Central memory CD8-positive, alpha-beta T cell (primary cell): ENCODE results near the gene EXOSC7.

ENCODE experiments used
- ATAC-seq: fragments of 150-1000 bp; cut with Tn5 transposase; replicated peaks from 2 replicates; pipeline ENCODE4 v1.10.0; 2022; ENCODE audit warnings: mild to moderate bottlenecking, moderate FRiP score, moderate number of reproducible peaks; ENCODE audit not compliant: poor library complexity, severe bottlenecking; ENCODE audit errors: extremely low read depth
- DNase-seq, 2 donors: peaks; one replicate each; pipeline ENCODE4 v3.0.0; 2021; ENCODE audit warnings: low spot score in 2 of 2
- H3K27ac Mint-ChIP-seq: one replicate; pipeline ENCODE4 v1.8.0; 2022; ENCODE audit warnings: low read depth, mild to moderate bottlenecking, moderate library complexity, mixed read lengths
- H3K27me3 Mint-ChIP-seq: one replicate; pipeline ENCODE4 v1.8.0; 2022; ENCODE audit warnings: mixed read lengths
- H3K36me3 Mint-ChIP-seq: one replicate; pipeline ENCODE4 v1.8.0; 2022; ENCODE audit warnings: mild to moderate bottlenecking, moderate library complexity, mixed read lengths; ENCODE audit not compliant: insufficient read depth
- H3K4me1 Mint-ChIP-seq: one replicate; pipeline ENCODE4 v1.8.0; 2022; ENCODE audit warnings: mixed read lengths
- H3K4me3 Mint-ChIP-seq: one replicate; pipeline ENCODE4 v1.8.0; 2022; ENCODE audit warnings: mild to moderate bottlenecking, moderate library complexity, mixed read lengths
- H3K9me3 Mint-ChIP-seq: one replicate; pipeline ENCODE4 v1.8.0; 2022; ENCODE audit warnings: mixed read lengths

The EXOSC7 gene

GRCh38 chr3:45002720-45003119 is 26.7 kb downstream of the EXOSC7 start:
- H3K27me3 Mint-ChIP-seq, result no peaks in the 10 kb centered on the region
- H3K9me3 Mint-ChIP-seq, result no peaks in the 10 kb centered on the region
- H3K4me1 Mint-ChIP-seq, result peaks cover 20% of the 10 kb centered on the region
- ATAC-seq, result no peak
- DNase-seq, result no peak
- H3K4me3 Mint-ChIP-seq, result no peak overlapping the region
- H3K36me3 Mint-ChIP-seq, result peaks cover 39% of the 10 kb centered on the region
- no peak overlapping the region for H3K27ac Mint-ChIP-seq

GRCh38 chr3:45003406-45003805 is 27.4 kb downstream of the EXOSC7 start:
- no peaks in the 10 kb centered on the region for H3K9me3 Mint-ChIP-seq
- peaks cover 36% of the 10 kb centered on the region for H3K36me3 Mint-ChIP-seq
- ATAC-seq (no peak), DNase-seq (no peak)
- H3K27ac Mint-ChIP-seq, result no peak overlapping the region
- H3K27me3 Mint-ChIP-seq, result no peaks in the 10 kb centered on the region
- peaks cover 26% of the 10 kb centered on the region for H3K4me1 Mint-ChIP-seq
- no peak overlapping the region for H3K4me3 Mint-ChIP-seq

GRCh38 chr3:45003859-45004258 is 27.8 kb downstream of the EXOSC7 start:
- peaks cover 26% of the 10 kb centered on the region for H3K4me1 Mint-ChIP-seq
- H3K9me3 Mint-ChIP-seq, result no peaks in the 10 kb centered on the region
- no peak overlapping the region for H3K4me3 Mint-ChIP-seq
- no peaks in the 10 kb centered on the region for H3K27me3 Mint-ChIP-seq
- DNase-seq, result no peak
- no peak overlapping the region for H3K27ac Mint-ChIP-seq
- peaks cover 35% of the 10 kb centered on the region for H3K36me3 Mint-ChIP-seq
- ATAC-seq, result no peak

GRCh38 chr3:45007091-45007490 is 31.0 kb downstream of the EXOSC7 start:
- peaks cover 26% of the 10 kb centered on the region for H3K4me1 Mint-ChIP-seq
- no peaks in the 10 kb centered on the region for H3K9me3 Mint-ChIP-seq
- ATAC-seq, result no peak
- H3K27ac Mint-ChIP-seq, result no peak overlapping the region
- peaks cover 27% of the 10 kb centered on the region for H3K36me3 Mint-ChIP-seq
- H3K27me3 Mint-ChIP-seq, result no peaks in the 10 kb centered on the region
- DNase-seq, result no peak
- H3K4me3 Mint-ChIP-seq, result no peak overlapping the region

GRCh38 chr3:45008117-45008516 is 32.1 kb downstream of the EXOSC7 start:
- peaks cover 22% of the 10 kb centered on the region for H3K4me1 Mint-ChIP-seq
- H3K36me3 Mint-ChIP-seq, result peaks cover 30% of the 10 kb centered on the region
- H3K9me3 Mint-ChIP-seq, result no peaks in the 10 kb centered on the region
- no peak for DNase-seq
- ATAC-seq, result no peak
- H3K27ac Mint-ChIP-seq, result no peak overlapping the region
- H3K4me3 Mint-ChIP-seq, result no peak overlapping the region
- no peaks in the 10 kb centered on the region for H3K27me3 Mint-ChIP-seq

- peaks cover 28% of the 10 kb centered on the region for H3K36me3 Mint-ChIP-seq
- no peak overlapping the region for H3K27ac Mint-ChIP-seq
- H3K4me3 Mint-ChIP-seq, result no peak overlapping the region
- H3K4me1 Mint-ChIP-seq, result peaks cover 17% of the 10 kb centered on the region
- ATAC-seq, result no peak
- no peak for DNase-seq
- no peaks in the 10 kb centered on the region for H3K27me3 Mint-ChIP-seq
- H3K9me3 Mint-ChIP-seq, result no peaks in the 10 kb centered on the region
Observed at GRCh38 chr3:45009868-45010267, 33.8 kb downstream of the EXOSC7 start.

GRCh38 chr3:45010811-45011333 is 34.8 kb downstream of the EXOSC7 start:
- Mint-ChIP-seq H3K27me3 (no peaks in the 10 kb centered on the region), H3K36me3 (peaks cover 30% of the 10 kb centered on the region), H3K4me3 (no peak overlapping the region), H3K9me3 (no peaks in the 10 kb centered on the region), H3K27ac (no peak overlapping the region), H3K4me1 (peaks cover 10% of the 10 kb centered on the region)
- ATAC-seq (no peak), DNase-seq (no peak)

GRCh38 chr3:45011756-45012508 is 35.9 kb downstream of the EXOSC7 start:
- no peak for ATAC-seq
- Mint-ChIP-seq H3K27me3 (no peaks in the 10 kb centered on the region), H3K4me3 (no peak overlapping the region), H3K4me1 (peaks cover 8% of the 10 kb centered on the region), H3K27ac (no peak overlapping the region), H3K9me3 (no peaks in the 10 kb centered on the region), H3K36me3 (peaks cover 30% of the 10 kb centered on the region)
- DNase-seq, result no peak

GRCh38 chr3:45012577-45012976 is 36.5 kb downstream of the EXOSC7 start:
- Mint-ChIP-seq H3K9me3 (no peaks in the 10 kb centered on the region), H3K27ac (no peak overlapping the region), H3K36me3 (peaks cover 25% of the 10 kb centered on the region), H3K4me1 (peaks cover 5% of the 10 kb centered on the region), H3K4me3 (no peak overlapping the region), H3K27me3 (no peaks in the 10 kb centered on the region)
- ATAC-seq (no peak), DNase-seq (no peak)

- Mint-ChIP-seq H3K27me3 (no peaks in the 10 kb centered on the region), H3K4me1 (peaks cover 12% of the 10 kb centered on the region), H3K4me3 (no peak overlapping the region), H3K9me3 (no peaks in the 10 kb centered on the region), H3K36me3 (peaks cover 15% of the 10 kb centered on the region), H3K27ac (no peak overlapping the region)
- DNase-seq (no peak), ATAC-seq (no peak)
Observed at GRCh38 chr3:45016916-45017315, 40.9 kb downstream of the EXOSC7 start.

- no peaks in the 10 kb centered on the region for H3K27me3 Mint-ChIP-seq
- peaks cover 11% of the 10 kb centered on the region for H3K36me3 Mint-ChIP-seq
- no peaks in the 10 kb centered on the region for H3K9me3 Mint-ChIP-seq
- peaks cover 12% of the 10 kb centered on the region for H3K4me1 Mint-ChIP-seq
- no peak for ATAC-seq
- DNase-seq, result no peak
- no peak overlapping the region for H3K4me3 Mint-ChIP-seq
- H3K27ac Mint-ChIP-seq, result no peak overlapping the region
Observed at GRCh38 chr3:45017821-45018220, 41.8 kb downstream of the EXOSC7 start.

- ATAC-seq (peak; percentile 54), DNase-seq (no peak)
- H3K4me1 Mint-ChIP-seq, result peaks cover 12% of the 10 kb centered on the region
- H3K36me3 Mint-ChIP-seq, result peaks cover 1% of the 10 kb centered on the region
- no peak overlapping the region for H3K4me3 Mint-ChIP-seq
- H3K9me3 Mint-ChIP-seq, result no peaks in the 10 kb centered on the region
- H3K27ac Mint-ChIP-seq, result no peak overlapping the region
- H3K27me3 Mint-ChIP-seq, result no peaks in the 10 kb centered on the region
Observed at GRCh38 chr3:45020534-45020933, 44.5 kb downstream of the EXOSC7 start.

GRCh38 chr3:45021524-45022297 is 45.7 kb downstream of the EXOSC7 start:
- no peaks in the 10 kb centered on the region for H3K9me3 Mint-ChIP-seq
- H3K36me3 Mint-ChIP-seq, result no peaks in the 10 kb centered on the region
- H3K4me3 Mint-ChIP-seq, result no peak overlapping the region
- H3K4me1 Mint-ChIP-seq, result peaks cover 12% of the 10 kb centered on the region
- peaks cover 5% of the 10 kb centered on the region for H3K27me3 Mint-ChIP-seq
- H3K27ac Mint-ChIP-seq, result no peak overlapping the region
- no peak for ATAC-seq
- DNase-seq, result no peak
